Measurements from ENCODE around the gene IGF2BP2. TPM values are rescaled to one million over a fixed set of nuclear protein-coding genes. Genes with fewer than 3 reads are reported as not detected.

Gene IGF2BP2
- total and polyA plus RNA-seq, 3 experiments from 2014 or later = 0.42 TPM; not detected in 1

GRCh38 chr3:185763347-185764005 lies 61.4 kb downstream of the IGF2BP2 start:
- POLR2A ChIA-PET = no interaction called here
- H3K27me3 Mint-ChIP-seq = peaks cover 17 to 56% of the 10 kb centered on the region in 2 donors
- H3K9me3 Mint-ChIP-seq = no peaks in the 10 kb centered on the region

GRCh38 chr3:185760550-185760949 lies 64.3 kb downstream of the IGF2BP2 start:
- Mint-ChIP-seq H3K9me3 (peaks cover 0 to 3% (median 0%) of the 10 kb centered on the region in 5 donors), H3K27me3 (peaks cover 16 to 68% of the 10 kb centered on the region in 2 donors), H3K36me3 (no peaks in the 10 kb centered on the region), H3K27ac (no peak overlapping the region), H3K4me1 (no peaks in the 10 kb centered on the region), H3K4me3 (no peak overlapping the region)
- Histone ChIP-seq H3K36me3 (ENCODE audit: insufficient read depth, low read length) (no peaks in the 10 kb centered on the region), H3K9me3 (ENCODE audit: low read length) (no peaks in the 10 kb centered on the region), H3K4me3 (ENCODE audit: low read length) (no peak overlapping the region), H3K4me1 (ENCODE audit: insufficient read depth, low read length) (no peaks in the 10 kb centered on the region), H3K27ac (ENCODE audit: low read depth, low read length) (no peak overlapping the region), H3K27me3 (ENCODE audit: insufficient read depth, low read length, poor library complexity, severe bottlenecking) (no peaks in the 10 kb centered on the region)
- CTCF ChIA-PET = no interaction called here
- DNase-seq = no peak
- POLR2A ChIA-PET = no interaction called here

More at GRCh38 chr3:185763347-185764005, 61.4 kb downstream of the IGF2BP2 start:
- Mint-ChIP-seq H3K36me3 (no peaks in the 10 kb centered on the region), H3K27ac (no peak overlapping the region), H3K4me1 (no peaks in the 10 kb centered on the region), H3K4me3 (no peak overlapping the region)
- CTCF ChIA-PET = no interaction called here
- no peak for DNase-seq
- Histone ChIP-seq H3K9me3 (ENCODE audit: low read length) (no peaks in the 10 kb centered on the region), H3K4me3 (ENCODE audit: low read length) (no peak overlapping the region), H3K4me1 (ENCODE audit: insufficient read depth, low read length) (no peaks in the 10 kb centered on the region), H3K36me3 (ENCODE audit: insufficient read depth, low read length) (no peaks in the 10 kb centered on the region), H3K27me3 (ENCODE audit: insufficient read depth, low read length, poor library complexity, severe bottlenecking) (no peaks in the 10 kb centered on the region), H3K27ac (ENCODE audit: low read depth, low read length) (no peak overlapping the region)

DNA sequence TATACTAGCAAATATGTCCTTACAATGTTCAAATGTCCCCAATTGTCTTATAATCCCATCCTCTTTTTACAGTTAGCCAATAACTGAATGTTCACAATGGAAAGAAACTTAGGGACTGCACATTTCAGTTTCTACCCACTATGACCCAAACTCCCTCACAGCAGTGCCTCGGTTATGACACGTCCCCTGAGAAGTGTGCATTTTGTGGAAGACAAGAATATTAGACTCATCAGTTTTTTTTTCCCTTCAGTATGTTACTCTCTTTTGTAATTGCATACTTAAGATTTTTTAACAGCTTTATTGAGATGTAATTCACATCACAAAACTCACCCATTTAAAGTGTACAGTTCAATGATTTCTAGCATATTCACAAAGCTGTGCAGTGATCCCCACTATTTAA lies 64.8 kb downstream of the IGF2BP2 start:
- CTCF ChIA-PET = no interaction called here
- H3K4me3 Mint-ChIP-seq = no peak overlapping the region

DNA sequence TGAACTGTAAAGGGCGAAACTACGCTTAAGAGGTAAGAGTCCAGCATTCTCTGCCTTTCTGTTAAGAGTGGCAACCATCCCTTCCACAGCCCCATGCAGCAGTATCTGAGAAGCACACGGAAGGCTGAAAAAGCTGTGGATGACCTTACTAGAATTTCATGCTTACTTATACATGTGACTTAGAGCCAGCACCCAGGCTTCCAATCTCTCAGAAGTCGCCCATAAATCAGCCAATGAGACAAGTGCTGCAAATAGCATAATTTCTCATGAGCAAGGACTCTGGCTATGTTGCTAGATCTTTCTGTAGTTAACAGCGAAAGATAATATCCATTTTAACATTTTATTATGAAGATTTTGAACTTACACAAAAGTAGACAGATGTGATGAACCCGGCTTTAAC lies 65.3 kb downstream of the IGF2BP2 start:
- Histone ChIP-seq H3K36me3 (ENCODE audit: insufficient read depth, low read length) (no peaks in the 10 kb centered on the region), H3K4me3 (ENCODE audit: low read length) (no peak overlapping the region), H3K4me1 (ENCODE audit: insufficient read depth, low read length) (no peaks in the 10 kb centered on the region), H3K27me3 (ENCODE audit: insufficient read depth, low read length, poor library complexity, severe bottlenecking) (no peaks in the 10 kb centered on the region), H3K27ac (ENCODE audit: low read depth, low read length) (no peak overlapping the region), H3K9me3 (ENCODE audit: low read length) (no peaks in the 10 kb centered on the region)
- H3K4me1 Mint-ChIP-seq = no peaks in the 10 kb centered on the region
- no peak overlapping the region for H3K27ac Mint-ChIP-seq
- ChIA-PET CTCF (no interaction called here), POLR2A (no interaction called here)
- H3K27me3 Mint-ChIP-seq = peaks cover 12 to 58% of the 10 kb centered on the region in 2 donors
- H3K36me3 Mint-ChIP-seq = peaks cover 0 to 2% (median 0%) of the 10 kb centered on the region in 3 donors
- H3K9me3 Mint-ChIP-seq = peaks cover 0 to 5% (median 2%) of the 10 kb centered on the region in 5 donors
- H3K4me3 Mint-ChIP-seq = no peak overlapping the region
- DNase-seq = no peak

More for the DNA sequence above, 64.8 kb downstream of the IGF2BP2 start:
- Histone ChIP-seq H3K36me3 (ENCODE audit: insufficient read depth, low read length) (no peaks in the 10 kb centered on the region), H3K9me3 (ENCODE audit: low read length) (no peaks in the 10 kb centered on the region), H3K4me3 (ENCODE audit: low read length) (no peak overlapping the region), H3K27me3 (ENCODE audit: insufficient read depth, low read length, poor library complexity, severe bottlenecking) (no peaks in the 10 kb centered on the region), H3K27ac (ENCODE audit: low read depth, low read length) (no peak overlapping the region), H3K4me1 (ENCODE audit: insufficient read depth, low read length) (no peaks in the 10 kb centered on the region)
- Mint-ChIP-seq H3K9me3 (peaks cover 0 to 3% (median 0%) of the 10 kb centered on the region in 5 donors), H3K4me1 (no peaks in the 10 kb centered on the region), H3K36me3 (no peaks in the 10 kb centered on the region), H3K27me3 (peaks cover 15 to 63% of the 10 kb centered on the region in 2 donors), H3K27ac (no peak overlapping the region)
- no peak for DNase-seq
- POLR2A ChIA-PET = no interaction called here

- POLR2A ChIA-PET = no interaction called here
These were observed 65.9 kb downstream of the IGF2BP2 start for GRCh38 chr3:185758912-185759311.

DNA sequence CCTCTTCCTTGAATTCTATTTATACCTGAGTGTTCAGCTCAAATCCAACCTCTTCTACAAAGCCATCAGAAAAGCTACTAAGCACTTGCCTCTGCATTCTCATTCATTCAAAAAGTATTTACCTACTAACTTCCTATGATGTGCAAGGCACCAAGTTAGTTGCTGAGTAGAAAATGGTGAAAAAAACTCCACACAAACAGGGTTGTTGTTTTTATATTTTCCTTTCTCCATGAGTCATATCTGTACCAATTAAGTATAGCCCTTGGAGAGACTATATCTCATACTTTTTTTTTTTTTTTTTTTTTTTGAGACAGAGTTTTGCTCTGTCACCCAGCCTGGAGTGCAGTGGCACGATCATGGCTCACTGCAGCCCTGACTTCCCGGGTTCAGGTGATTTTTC lies 67.7 kb downstream of the IGF2BP2 start:
- Histone ChIP-seq H3K27ac (ENCODE audit: low read depth, low read length) (no peak overlapping the region), H3K4me1 (ENCODE audit: insufficient read depth, low read length) (no peaks in the 10 kb centered on the region), H3K36me3 (ENCODE audit: insufficient read depth, low read length) (no peaks in the 10 kb centered on the region), H3K4me3 (ENCODE audit: low read length) (no peak overlapping the region), H3K9me3 (ENCODE audit: low read length) (no peaks in the 10 kb centered on the region), H3K27me3 (ENCODE audit: insufficient read depth, low read length, poor library complexity, severe bottlenecking) (no peaks in the 10 kb centered on the region)
- POLR2A ChIA-PET = no interaction called here
- CTCF ChIA-PET = no interaction called here
- Mint-ChIP-seq H3K9me3 (peaks cover 0 to 9% (median 3%) of the 10 kb centered on the region in 5 donors), H3K36me3 (peaks cover 0 to 6% (median 0%) of the 10 kb centered on the region in 3 donors), H3K4me1 (no peaks in the 10 kb centered on the region), H3K27me3 (peaks cover 5 to 40% of the 10 kb centered on the region in 2 donors), H3K27ac (no peak overlapping the region), H3K4me3 (no peak overlapping the region)
- DNase-seq = no peak

More at GRCh38 chr3:185758912-185759311, 65.9 kb downstream of the IGF2BP2 start:
- CTCF ChIA-PET = no interaction called here
- Histone ChIP-seq H3K4me3 (ENCODE audit: low read length) (no peak overlapping the region), H3K4me1 (ENCODE audit: insufficient read depth, low read length) (no peaks in the 10 kb centered on the region), H3K9me3 (ENCODE audit: low read length) (no peaks in the 10 kb centered on the region), H3K36me3 (ENCODE audit: insufficient read depth, low read length) (no peaks in the 10 kb centered on the region), H3K27me3 (ENCODE audit: insufficient read depth, low read length, poor library complexity, severe bottlenecking) (no peaks in the 10 kb centered on the region), H3K27ac (ENCODE audit: low read depth, low read length) (no peak overlapping the region)
- H3K4me1 Mint-ChIP-seq = no peaks in the 10 kb centered on the region
- peaks cover 0 to 6% (median 0%) of the 10 kb centered on the region in 3 donors for H3K36me3 Mint-ChIP-seq
- H3K27ac Mint-ChIP-seq = no peak overlapping the region
- DNase-seq = no peak
- peaks cover 0 to 9% (median 3%) of the 10 kb centered on the region in 5 donors for H3K9me3 Mint-ChIP-seq
- H3K27me3 Mint-ChIP-seq = peaks cover 10 to 54% of the 10 kb centered on the region in 2 donors
- H3K4me3 Mint-ChIP-seq = no peak overlapping the region

- no peak for DNase-seq
- peaks cover 0 to 6% (median 0%) of the 10 kb centered on the region in 3 donors for H3K36me3 Mint-ChIP-seq
- H3K27me3 Mint-ChIP-seq = peaks cover 5 to 37% of the 10 kb centered on the region in 2 donors
- no peak overlapping the region for H3K4me3 Mint-ChIP-seq
- H3K27ac ChIP-seq (ENCODE audit: low read depth, low read length) = no peak overlapping the region
- no peaks in the 10 kb centered on the region for H3K4me1 Mint-ChIP-seq
- H3K4me3 ChIP-seq (ENCODE audit: low read length) = no peak overlapping the region
- POLR2A ChIA-PET = no interaction called here
- H3K36me3 ChIP-seq (ENCODE audit: insufficient read depth, low read length) = no peaks in the 10 kb centered on the region
- peaks cover 0 to 9% (median 3%) of the 10 kb centered on the region in 5 donors for H3K9me3 Mint-ChIP-seq
- CTCF ChIA-PET = no interaction called here
- no peaks in the 10 kb centered on the region for H3K4me1 ChIP-seq (ENCODE audit: insufficient read depth, low read length)
- H3K27me3 ChIP-seq (ENCODE audit: insufficient read depth, low read length, poor library complexity, severe bottlenecking) = no peaks in the 10 kb centered on the region
- H3K9me3 ChIP-seq (ENCODE audit: low read length) = no peaks in the 10 kb centered on the region
- H3K27ac Mint-ChIP-seq = no peak overlapping the region
These were observed 68.4 kb downstream of the IGF2BP2 start for GRCh38 chr3:185756477-185756876.

DNA sequence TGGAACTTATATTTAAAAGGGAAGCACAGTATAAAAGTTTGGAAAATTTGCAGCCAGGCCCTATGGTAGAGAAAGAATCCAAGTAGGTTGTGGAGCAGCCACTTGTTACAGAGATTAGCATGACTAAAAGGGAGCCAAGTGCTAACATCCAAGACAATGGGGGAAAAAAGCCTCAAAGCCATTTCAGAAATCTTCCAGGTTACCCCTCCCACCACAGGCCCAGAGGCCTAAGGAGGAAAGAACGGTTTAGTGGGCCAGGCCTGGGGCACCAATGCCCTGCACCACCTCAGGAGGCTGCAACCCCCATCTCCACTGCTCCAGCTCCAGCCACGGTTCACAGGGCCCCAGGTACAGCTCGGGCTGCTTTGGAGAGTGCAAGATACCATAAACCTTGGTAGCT lies 69.9 kb downstream of the IGF2BP2 start:
- no peak overlapping the region for H3K27ac Mint-ChIP-seq
- Histone ChIP-seq H3K9me3 (ENCODE audit: low read length) (no peaks in the 10 kb centered on the region), H3K36me3 (ENCODE audit: insufficient read depth, low read length) (no peaks in the 10 kb centered on the region), H3K4me1 (ENCODE audit: insufficient read depth, low read length) (no peaks in the 10 kb centered on the region), H3K4me3 (ENCODE audit: low read length) (no peak overlapping the region), H3K27me3 (ENCODE audit: insufficient read depth, low read length, poor library complexity, severe bottlenecking) (no peaks in the 10 kb centered on the region), H3K27ac (ENCODE audit: low read depth, low read length) (no peak overlapping the region)
- H3K4me1 Mint-ChIP-seq = no peaks in the 10 kb centered on the region
- peaks cover 0 to 6% (median 0%) of the 10 kb centered on the region in 3 donors for H3K36me3 Mint-ChIP-seq
- H3K27me3 Mint-ChIP-seq = peaks cover 4 to 26% of the 10 kb centered on the region in 2 donors
- ChIA-PET CTCF (interaction anchor here (0.7 kb wide), 1 partner anchor 9 kb away, joined by 3 read pairs; no protein-coding TSS in a partner anchor), POLR2A (no interaction called here)
- H3K4me3 Mint-ChIP-seq = no peak overlapping the region
- DNase-seq = no peak
- H3K9me3 Mint-ChIP-seq = peaks cover 0 to 9% (median 3%) of the 10 kb centered on the region in 5 donors
